Keratinocyte (primary cell): Measurements from ENCODE around the gene ADGRD1. TPM values are rescaled to one million over a fixed set of nuclear protein-coding genes. Genes with fewer than 3 reads are reported as not detected.

ENCODE experiments used
- DNase-seq: peaks from one replicate; pipeline ENCODE4 v3.0.0-alpha.2; 2011; ENCODE audit warnings: low read depth, missing footprints, low spot score
- FAIRE-seq: peaks from 2 replicates; lab custom pipeline; 2011; peaks lifted over from hg19 to GRCh38; lab: Jason Lieb, UNC
- H2AFZ ChIP-seq: 2 replicates; pipeline ENCODE4 v1.6.0; 2012; ENCODE audit warnings: low read length, control low read depth, inconsistent platforms; ENCODE audit not compliant: control insufficient read depth
- H3K27ac ChIP-seq: 2 replicates; pipeline ENCODE4 v1.5.1; 2011; ENCODE audit warnings: low read length; ENCODE audit not compliant: control insufficient read depth, insufficient read depth
- H3K27me3 ChIP-seq: 3 replicates; pipeline ENCODE4 v1.6.0; 2011; ENCODE audit warnings: low read length; ENCODE audit not compliant: control insufficient read depth, insufficient read depth; ENCODE audit errors: extremely low read depth
- H3K36me3 ChIP-seq, 2 experiments: 2 replicates in 1 of 2; 3 replicates in 1 of 2; pipeline ENCODE4 v1.5.1; 2011; ENCODE audit warnings: low read length in 2 of 2, mild to moderate bottlenecking in 1 of 2; ENCODE audit not compliant: control insufficient read depth in 2 of 2, insufficient read depth in 2 of 2; ENCODE audit errors: extremely low read depth in 1 of 2
- H3K4me1 ChIP-seq: 3 replicates; pipeline ENCODE4 v1.5.1; 2011; ENCODE audit warnings: low read length; ENCODE audit not compliant: control insufficient read depth, insufficient read depth; ENCODE audit errors: extremely low read depth
- H3K4me2 ChIP-seq: 3 replicates; pipeline ENCODE4 v1.6.0; 2011; ENCODE audit warnings: low read depth, low read length; ENCODE audit not compliant: control insufficient read depth, insufficient read depth; ENCODE audit errors: extremely low read depth
- H3K4me3 ChIP-seq, 3 experiments: fragments of 200-600 bp in 1 of 3; sonication (generic) in 1 of 3; 2 replicates in 2 of 3; 3 replicates in 1 of 3; pipeline ENCODE4 v1.5.1; 2011 to 2016; ENCODE audit warnings: low read length in 3 of 3, mild to moderate bottlenecking in 3 of 3, control low read depth in 2 of 3, inconsistent platforms in 1 of 3, low read depth in 1 of 3, mixed read lengths in 1 of 3, mixed run types in 1 of 3, moderate library complexity in 1 of 3; ENCODE audit not compliant: control insufficient read depth in 2 of 3, insufficient read depth in 2 of 3; ENCODE audit errors: extremely low read depth in 1 of 3
- H3K79me2 ChIP-seq: 2 replicates; pipeline ENCODE4 v1.6.0; 2012; ENCODE audit warnings: low read length; ENCODE audit not compliant: control insufficient read depth, insufficient read depth
- H3K9ac ChIP-seq: 3 replicates; pipeline ENCODE4 v1.6.0; 2011; ENCODE audit warnings: low read length; ENCODE audit not compliant: control insufficient read depth, insufficient read depth; ENCODE audit errors: extremely low read depth
- H3K9me1 ChIP-seq: 3 replicates; pipeline ENCODE4 v1.6.0; 2011; ENCODE audit warnings: low read length; ENCODE audit not compliant: control insufficient read depth, insufficient read depth; ENCODE audit errors: extremely low read depth
- H3K9me3 ChIP-seq: 2 replicates; pipeline ENCODE4 v1.5.1; 2012; ENCODE audit warnings: low read depth, low read length; ENCODE audit not compliant: control insufficient read depth
- H4K20me1 ChIP-seq: 3 replicates; pipeline ENCODE4 v1.6.0; 2011; ENCODE audit warnings: low read length; ENCODE audit not compliant: control insufficient read depth, insufficient read depth; ENCODE audit errors: extremely low read depth
- CTCF ChIP-seq, 3 experiments: IDR thresholded peaks in 1 of 3; conservative IDR thresholded peaks in 1 of 3; optimal IDR thresholded peaks in 1 of 3; 2 replicates in 2 of 3; 3 replicates in 1 of 3; pipeline versions ENCODE3 to v1.5.1; 2011; ENCODE audit warnings: low read length in 3 of 3, mild to moderate bottlenecking in 3 of 3, moderate library complexity in 2 of 3, control low read depth in 1 of 3, inconsistent platforms in 1 of 3; ENCODE audit not compliant: insufficient read depth in 2 of 3; ENCODE audit errors: extremely low read depth in 1 of 3
- EZH2 ChIP-seq: IDR thresholded peaks from one replicate; pipeline ENCODE4 v1.6.1; 2012; ENCODE audit warnings: inconsistent platforms, mild to moderate bottlenecking, low read length, moderate library complexity
- dilution Hi-C: fragments of 300-500 bp; cut with MboI; formaldehyde crosslinking; loops from one replicate; pipeline ENCODE4 v1.7.0; 2020; ENCODE audit warnings: low sequenced_read_pairs; ENCODE audit not compliant: extremely low pct_ligation_motif_present
- polyA plus RNA-seq, 5 experiments: library from polyadenylated mRNA; depleted of rRNA in 3 of 5; stranded (reverse) in 3 of 5; stranded (forward) in 1 of 5; unstranded in 1 of 5; fragments of >200 nt; gene quantifications; 1 replicate in 1 of 5; 2 replicates in 3 of 5; 3 replicates in 1 of 5; pipeline versions ENCODE4 v1.2.1 to v1.2.3, GENCODE V29; 2011 to 2012; ENCODE audit warnings: missing spikeins in 2 of 5, low read depth in 1 of 5, low replicate concordance in 1 of 5

ADGRD1 gene
- polyA plus RNA-seq, 1 donor (not counting 4 experiments of a cell fraction or from before 2014, with no cell fraction given), result not detected

DNA sequence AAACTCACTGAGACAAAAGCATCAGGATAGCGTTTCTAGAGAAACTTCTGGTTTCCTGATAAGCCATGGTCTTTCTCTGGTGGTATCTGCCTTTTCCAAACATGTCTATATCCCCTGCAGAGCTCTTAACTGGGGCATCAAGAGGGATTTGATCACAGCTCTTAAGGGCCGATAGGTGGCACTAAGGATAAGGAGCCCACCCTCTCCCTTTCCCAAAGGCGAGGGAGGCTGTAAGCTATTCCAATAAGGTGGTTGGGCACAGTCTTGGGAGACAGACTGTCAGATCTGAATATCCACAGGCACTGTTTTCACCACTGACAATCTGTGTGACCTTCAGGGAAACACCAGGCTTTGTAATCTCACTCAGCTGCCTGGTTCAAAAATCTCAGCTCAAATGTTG, 206.0 kb downstream of the ADGRD1 start:
- Histone ChIP-seq H3K9me1 (no peaks in the 10 kb centered on the region), H3K4me1 (no peaks in the 10 kb centered on the region), H3K79me2 (no peaks in the 10 kb centered on the region), H3K9ac (no peak overlapping the region), H2AFZ (no peak overlapping the region), H3K9me3 (peaks cover 5% of the 10 kb centered on the region), H3K27ac (no peak overlapping the region), H3K4me2 (no peak overlapping the region), H3K4me3 (no peak overlapping the region), H3K36me3 (no peaks in the 10 kb centered on the region), H3K27me3 (no peaks in the 10 kb centered on the region), H4K20me1 (no peaks in the 10 kb centered on the region)
- FAIRE-seq (no peak), DNase-seq (no peak)
- TF ChIP-seq EZH2 (no peak), CTCF (optimal IDR thresholded peaks at IDR 0.05 in 1 of 3, IDR thresholded peaks at IDR 0.05 in 1 of 3, conservative IDR thresholded peaks at IDR 0.05 in 1 of 3; ENCODE audit: extremely low read depth in 1 of 3, insufficient read depth in 2 of 3, low read length in 3 of 3) (no peak)
- dilution Hi-C loops, result no loop called here

GRCh38 chr12:131162113-131162512, 208.4 kb downstream of the ADGRD1 start:
- H3K4me2 ChIP-seq, result no peak overlapping the region
- H3K4me1 ChIP-seq, result no peaks in the 10 kb centered on the region
- no peak for FAIRE-seq
- no peaks in the 10 kb centered on the region for H3K79me2 ChIP-seq
- dilution Hi-C loops, result no loop called here
- no peak for TF ChIP-seq EZH2
- H3K27ac ChIP-seq, result no peak overlapping the region
- no peak overlapping the region for H3K4me3 ChIP-seq
- no peaks in the 10 kb centered on the region for H3K27me3 ChIP-seq
- no peak overlapping the region for H2AFZ ChIP-seq
- H3K9ac ChIP-seq, result no peak overlapping the region
- DNase-seq, result no peak
- H4K20me1 ChIP-seq, result no peaks in the 10 kb centered on the region
- H3K36me3 ChIP-seq, result no peaks in the 10 kb centered on the region
- peaks cover 5% of the 10 kb centered on the region for H3K9me3 ChIP-seq
- H3K9me1 ChIP-seq, result no peaks in the 10 kb centered on the region

DNA sequence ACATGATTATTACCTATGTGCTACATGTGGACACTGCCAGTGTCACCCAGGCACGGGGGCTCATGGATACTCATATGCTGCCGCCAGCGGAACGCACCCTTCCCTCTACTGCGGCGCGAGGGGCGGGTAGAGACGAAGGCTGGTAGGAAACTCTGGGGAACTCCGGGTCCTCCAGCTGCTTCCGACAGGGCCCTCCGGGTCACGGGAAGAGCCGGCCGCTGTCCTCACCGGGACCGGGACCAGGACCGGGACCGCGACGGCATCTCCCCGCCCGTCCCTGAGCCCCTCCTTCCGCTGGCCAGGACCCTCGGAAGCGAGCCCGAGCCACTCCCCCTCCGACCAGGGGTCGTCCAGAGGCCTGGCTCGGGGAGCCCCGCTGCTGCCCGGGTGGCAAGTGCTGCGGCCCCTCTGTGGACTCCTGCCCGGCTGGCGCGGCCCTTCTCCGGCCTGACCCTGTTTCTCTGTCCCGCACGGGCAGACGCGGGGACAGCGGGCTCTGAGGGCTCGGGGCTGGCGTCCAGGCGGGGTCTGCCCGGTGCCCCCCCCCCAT, 209.6 kb downstream of the ADGRD1 start:
- Histone ChIP-seq H4K20me1 (no peaks in the 10 kb centered on the region), H3K9me3 (peaks cover 6% of the 10 kb centered on the region), H3K27ac (no peak overlapping the region), H3K4me2 (no peak overlapping the region), H3K4me3 (no peak overlapping the region), H2AFZ (no peak overlapping the region), H3K36me3 (no peaks in the 10 kb centered on the region), H3K27me3 (no peaks in the 10 kb centered on the region), H3K9me1 (no peaks in the 10 kb centered on the region), H3K79me2 (no peaks in the 10 kb centered on the region), H3K9ac (no peak overlapping the region), H3K4me1 (no peaks in the 10 kb centered on the region)
- dilution Hi-C loops, result no loop called here
- FAIRE-seq, result no peak
- TF ChIP-seq CTCF (optimal IDR thresholded peaks at IDR 0.05 in 1 of 3, IDR thresholded peaks at IDR 0.05 in 1 of 3, conservative IDR thresholded peaks at IDR 0.05 in 1 of 3; ENCODE audit: extremely low read depth in 1 of 3, insufficient read depth in 2 of 3, low read length in 3 of 3) (no peak), EZH2 (no peak)
- no peak for DNase-seq
